Body of pancreas (tissue), 4 donors: ENCODE data around the gene FAHD2A. TPM values are rescaled to one million over a fixed set of nuclear protein-coding genes. Genes with fewer than 3 reads are reported as not detected.

Source experiments
- ATAC-seq: fragments of 150-250 bp; one replicate; pipeline ENCODE4 v1.9.1; 2016
- DNase-seq, 4 donors: peaks; one replicate each; pipeline ENCODE4 v3.0.0-alpha.2; 2019
- H3K27ac ChIP-seq, 4 donors: fragments of 200-600 bp; sonication (generic); 1 replicate in 3 of 4; 2 replicates in 1 of 4; pipeline versions ENCODE4 v1.5.1 to v1.6.1; 2016 to 2019; ENCODE audit warnings: mild to moderate bottlenecking in 1 of 4, mixed read lengths in 1 of 4, moderate library complexity in 1 of 4
- H3K27me3 ChIP-seq, 2 donors: fragments of 200-600 bp; sonication (generic); one replicate each; pipeline ENCODE4 v1.6.0; 2016; ENCODE audit warnings: mild to moderate bottlenecking in 1 of 2
- H3K36me3 ChIP-seq, 2 donors: fragments of 200-600 bp; sonication (generic); replicated peaks in 1 of 2; 2 replicates each; pipeline ENCODE4 v1.5.1; 2016; ENCODE audit warnings: low read depth in 2 of 2; ENCODE audit not compliant: insufficient read depth in 1 of 2
- H3K4me1 ChIP-seq: fragments of 200-600 bp; sonication (generic); one replicate; pipeline ENCODE4 v1.6.0; 2016
- H3K4me3 ChIP-seq, 2 donors: fragments of 200-600 bp; sonication (generic); 1 replicate in 1 of 2; 2 replicates in 1 of 2; pipeline ENCODE4 v1.5.1; 2016 to 2019
- H3K9me3 ChIP-seq, 3 donors: fragments of 200-600 bp; sonication (generic); 1 replicate in 2 of 3; 2 replicates in 1 of 3; pipeline ENCODE4 v1.5.1; 2016
- POLR2A ChIP-seq, 3 donors: fragments of 450-650 bp; IDR thresholded peaks; one replicate each; pipeline ENCODE4 v1.6.1; 2016; ENCODE audit warnings: antibody characterized with exemption in 3 of 3, mild to moderate bottlenecking in 2 of 3
- WGBS, 2 donors: methylation state at CpG; one replicate each; pipeline ENCODE4 v1.1.5; 2017; 5-methylcytosine and 5-hydroxymethylcytosine counted together
- intact Hi-C: fragments of 100-400 bp; cut with DNase I; formaldehyde crosslinking; loops from one replicate; pipeline ENCODE4 v1.15.1; 2023
- total RNA-seq, 2 donors: library from RNA; depleted of rRNA; stranded (reverse); fragments of >200 nt; gene quantifications; one replicate each; pipeline ENCODE4 v1.1.0, GENCODE V29; 2016
- TF ChIP-seq, protein P1 (sequence below), 7 experiments: fragments of 450-650 bp in 4 of 7; fragments of 200-600 bp in 3 of 7; sonication (generic) in 3 of 7; IDR thresholded peaks; one replicate each; pipeline ENCODE4 v1.5.1; 2016 to 2019; ENCODE audit warnings: antibody characterized with exemption in 7 of 7

FAHD2A gene
- total RNA-seq, 2 donors from 2014 or later: 15.2 to 18.9 TPM

DNA sequence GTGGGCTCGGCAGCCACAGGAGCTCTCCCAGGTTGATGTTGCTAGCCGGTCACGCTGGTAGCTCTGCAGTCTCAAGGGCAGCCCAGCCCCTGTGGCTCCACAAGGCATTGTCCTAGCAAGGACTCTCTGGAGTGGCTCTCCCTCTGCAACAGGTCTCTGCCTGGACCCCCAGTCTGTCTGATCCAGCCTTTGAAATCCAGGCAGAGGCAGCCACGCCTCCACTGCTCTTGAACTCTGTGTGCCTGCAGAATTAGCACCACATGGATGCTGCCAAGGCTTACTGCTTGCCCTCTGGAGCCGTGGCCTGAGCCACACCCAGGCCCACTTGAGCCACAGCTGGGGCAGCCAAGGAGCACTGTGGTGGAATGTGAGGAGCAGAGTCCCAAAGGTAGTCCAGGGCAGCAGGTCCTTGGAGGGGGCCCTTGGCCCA, 43.0 kb upstream of the FAHD2A start:
- intact Hi-C loops: no loop called here
- no peak for TF ChIP-seq POLR2A (IDR thresholded peaks at IDR 0.05)
- H3K27ac ChIP-seq: no peak overlapping the region
- no peaks in the 10 kb centered on the region for H3K36me3 ChIP-seq
- H3K9me3 ChIP-seq: no peaks in the 10 kb centered on the region
- WGBS, 2 donors: 69 to 88% methylated on average over 4 to 5 of the region's 5 CpGs
- no peak for ATAC-seq
- no peak for DNase-seq
- H3K27me3 ChIP-seq: no peaks in the 10 kb centered on the region
- no peaks in the 10 kb centered on the region for H3K4me1 ChIP-seq
- no peak overlapping the region for H3K4me3 ChIP-seq

DNA sequence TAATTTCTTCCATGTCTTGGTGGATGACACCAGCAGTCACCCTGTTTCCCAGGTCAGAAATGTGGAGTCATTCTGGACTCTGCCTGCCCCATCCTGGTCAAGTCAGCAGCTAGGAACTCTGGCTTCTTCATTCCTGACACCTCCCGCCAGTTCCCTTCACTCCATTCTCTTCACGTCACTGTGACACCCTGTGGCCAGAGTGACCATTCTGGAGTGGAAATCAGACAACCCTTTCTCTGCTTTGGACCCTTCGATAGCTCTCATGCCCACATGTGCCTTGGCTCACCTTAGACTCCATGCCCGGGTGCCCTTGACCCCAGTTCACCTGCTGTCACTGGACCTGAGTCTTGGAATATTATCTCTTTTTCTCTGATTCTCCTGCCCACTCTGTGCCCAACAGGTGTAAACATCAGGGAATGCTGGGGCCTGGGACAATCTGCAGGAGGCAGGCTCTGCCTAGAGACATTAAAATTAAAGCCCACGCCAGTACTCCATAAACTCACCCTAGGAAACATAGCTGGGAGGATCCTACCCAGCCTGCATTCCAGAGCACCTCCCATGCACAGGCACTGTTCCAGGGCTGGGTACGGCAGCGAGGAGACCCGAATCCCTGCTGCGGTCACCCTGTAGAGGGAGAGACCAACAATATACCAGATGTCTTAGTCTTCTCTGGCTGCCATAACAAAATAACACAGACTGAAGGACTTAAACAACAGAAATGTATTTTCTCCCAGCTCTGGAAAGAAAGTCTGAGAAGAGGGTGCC, 41.1 kb upstream of the FAHD2A start:
- TF ChIP-seq POLR2A (IDR thresholded peaks at IDR 0.05): no peak
- TF ChIP-seq, protein P1, sequence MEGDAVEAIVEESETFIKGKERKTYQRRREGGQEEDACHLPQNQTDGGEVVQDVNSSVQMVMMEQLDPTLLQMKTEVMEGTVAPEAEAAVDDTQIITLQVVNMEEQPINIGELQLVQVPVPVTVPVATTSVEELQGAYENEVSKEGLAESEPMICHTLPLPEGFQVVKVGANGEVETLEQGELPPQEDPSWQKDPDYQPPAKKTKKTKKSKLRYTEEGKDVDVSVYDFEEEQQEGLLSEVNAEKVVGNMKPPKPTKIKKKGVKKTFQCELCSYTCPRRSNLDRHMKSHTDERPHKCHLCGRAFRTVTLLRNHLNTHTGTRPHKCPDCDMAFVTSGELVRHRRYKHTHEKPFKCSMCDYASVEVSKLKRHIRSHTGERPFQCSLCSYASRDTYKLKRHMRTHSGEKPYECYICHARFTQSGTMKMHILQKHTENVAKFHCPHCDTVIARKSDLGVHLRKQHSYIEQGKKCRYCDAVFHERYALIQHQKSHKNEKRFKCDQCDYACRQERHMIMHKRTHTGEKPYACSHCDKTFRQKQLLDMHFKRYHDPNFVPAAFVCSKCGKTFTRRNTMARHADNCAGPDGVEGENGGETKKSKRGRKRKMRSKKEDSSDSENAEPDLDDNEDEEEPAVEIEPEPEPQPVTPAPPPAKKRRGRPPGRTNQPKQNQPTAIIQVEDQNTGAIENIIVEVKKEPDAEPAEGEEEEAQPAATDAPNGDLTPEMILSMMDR (IDR thresholded peaks at IDR 0.05): no peak
- no peak overlapping the region for H3K27ac ChIP-seq
- H3K4me1 ChIP-seq: no peaks in the 10 kb centered on the region
- WGBS, 2 donors: 79 to 86% methylated on average over 9 of the region's 9 CpGs
- DNase-seq (no peak), ATAC-seq (no peak)
- intact Hi-C loops: no loop called here
- no peaks in the 10 kb centered on the region for H3K9me3 ChIP-seq
- H3K36me3 ChIP-seq: no peaks in the 10 kb centered on the region
- H3K4me3 ChIP-seq: no peak overlapping the region
- H3K27me3 ChIP-seq: no peaks in the 10 kb centered on the region

DNA sequence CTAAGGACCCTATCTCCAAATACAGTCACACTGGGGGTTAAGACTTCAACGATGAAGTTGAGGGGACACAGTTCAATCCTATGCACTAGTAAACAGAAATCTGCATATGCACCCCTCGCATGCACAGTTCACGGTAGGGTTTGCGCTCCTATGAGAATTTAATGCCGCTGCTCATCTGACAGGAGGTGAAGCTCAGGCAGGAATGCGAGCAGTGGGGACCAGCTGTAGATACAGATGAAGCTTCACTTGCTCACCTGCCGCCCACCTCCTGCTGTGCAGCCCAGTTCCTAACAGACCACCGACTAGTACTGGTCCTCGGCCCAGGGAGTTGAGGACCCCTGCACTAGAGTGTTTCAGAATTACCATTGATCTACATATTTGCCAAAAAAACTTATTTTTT, 40.0 kb upstream of the FAHD2A start:
- H3K36me3 ChIP-seq: no peaks in the 10 kb centered on the region
- no peaks in the 10 kb centered on the region for H3K9me3 ChIP-seq
- no peak for ATAC-seq
- 83 to 87% methylated on average over 9 of the region's 9 CpGs for WGBS, 2 donors
- no peak overlapping the region for H3K4me3 ChIP-seq
- no peak overlapping the region for H3K27ac ChIP-seq
- intact Hi-C loops: no loop called here
- TF ChIP-seq POLR2A (IDR thresholded peaks at IDR 0.05): no peak
- TF ChIP-seq, protein P1 (IDR thresholded peaks at IDR 0.05): no peak
- no peaks in the 10 kb centered on the region for H3K27me3 ChIP-seq
- no peak for DNase-seq
- no peaks in the 10 kb centered on the region for H3K4me1 ChIP-seq

DNA sequence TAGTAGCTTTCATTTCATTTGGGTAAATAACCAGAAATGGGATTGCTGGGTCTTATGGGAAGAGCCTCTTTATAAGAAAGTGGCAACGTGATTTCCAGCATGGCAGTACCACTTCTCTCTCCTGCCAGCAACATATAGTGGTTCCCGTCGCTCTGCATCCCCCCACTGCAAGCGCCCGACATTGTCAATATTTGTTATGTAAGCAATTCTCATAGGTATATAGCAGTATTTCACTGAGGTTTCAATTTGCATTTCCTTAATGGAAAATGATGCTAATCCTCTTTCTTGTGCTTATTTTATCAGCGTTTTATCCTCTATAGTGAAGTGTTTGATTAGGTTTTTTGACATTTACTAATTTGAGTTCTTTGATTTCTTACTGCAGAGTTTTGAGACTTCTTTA, 36.0 kb upstream of the FAHD2A start:
- no peak overlapping the region for H3K27ac ChIP-seq
- no peaks in the 10 kb centered on the region for H3K27me3 ChIP-seq
- no peaks in the 10 kb centered on the region for H3K36me3 ChIP-seq
- intact Hi-C loops: no loop called here
- H3K9me3 ChIP-seq: no peaks in the 10 kb centered on the region
- TF ChIP-seq, protein P1 (IDR thresholded peaks at IDR 0.05): no peak
- TF ChIP-seq POLR2A (IDR thresholded peaks at IDR 0.05): no peak
- H3K4me1 ChIP-seq: no peaks in the 10 kb centered on the region
- 57 to 62% methylated on average over 6 of the region's 6 CpGs for WGBS, 2 donors
- no peak overlapping the region for H3K4me3 ChIP-seq
- no peak for ATAC-seq
- no peak for DNase-seq

DNA sequence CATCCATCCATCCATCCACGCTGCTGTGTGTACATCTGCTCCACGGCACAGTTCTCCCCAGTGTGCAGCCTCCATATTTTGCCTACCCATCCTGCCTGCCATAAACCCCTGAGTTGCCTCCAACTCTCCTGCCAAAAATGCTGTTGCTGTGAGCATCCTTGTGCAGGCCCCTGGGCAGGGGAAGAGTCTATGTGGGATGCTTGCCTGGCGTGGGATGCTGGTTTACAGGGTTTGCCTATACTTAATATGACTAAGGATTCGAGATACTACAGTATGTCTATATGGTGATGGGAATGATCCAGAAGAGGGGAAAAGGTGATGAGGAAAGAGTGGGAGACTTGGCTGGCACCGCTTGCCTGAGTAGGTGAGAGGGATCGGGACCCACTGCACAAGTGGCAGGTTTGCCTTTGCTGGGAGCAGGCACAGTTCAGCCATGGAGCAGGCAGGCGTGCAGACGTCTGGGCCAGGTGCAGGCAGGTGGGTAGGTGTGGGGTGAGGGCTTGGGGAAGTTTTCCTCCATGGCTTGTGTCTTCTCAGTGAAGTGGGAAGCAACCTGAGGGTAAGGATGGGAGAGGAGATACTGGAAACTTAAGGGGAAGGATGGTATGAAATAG, 30.2 kb upstream of the FAHD2A start:
- no peak overlapping the region for H3K27ac ChIP-seq
- TF ChIP-seq, protein P1 (IDR thresholded peaks at IDR 0.05): no peak
- TF ChIP-seq POLR2A (IDR thresholded peaks at IDR 0.05): no peak
- no peak overlapping the region for H3K4me3 ChIP-seq
- H3K36me3 ChIP-seq: no peaks in the 10 kb centered on the region
- DNase-seq: no peak
- 88 to 90% methylated on average over 8 of the region's 8 CpGs for WGBS, 2 donors
- ATAC-seq: no peak
- no peaks in the 10 kb centered on the region for H3K9me3 ChIP-seq
- intact Hi-C loops: no loop called here
- no peaks in the 10 kb centered on the region for H3K4me1 ChIP-seq
- H3K27me3 ChIP-seq: no peaks in the 10 kb centered on the region
